SK-N-SH (cell line): ENCODE measurements around the gene UCHL1. TPM values are rescaled to one million over a fixed set of nuclear protein-coding genes. Genes with fewer than 3 reads are reported as not detected.

Source experiments
- CTCF ChIA-PET: fragments of 300-600, 350-600 bp; formaldehyde crosslinking; extraction: SDS; loops from one replicate; lab custom pipeline; 2021; lab: Yijun Ruan, JAX
- POLR2A ChIA-PET: fragments of 350-600 bp; sonication (Branson Sonifier 250); formaldehyde crosslinking; extraction: SDS; loops from one replicate; lab custom pipeline; 2020; ENCODE audit warnings: antibody characterized with exemption, inconsistent platforms; lab: Yijun Ruan, JAX
- DNase-seq: peaks from one replicate; pipeline ENCODE4 v3.0.0; 2012
- H2AFZ ChIP-seq: fragments of 200-600 bp; sonication (generic); 2 replicates; pipeline ENCODE4 v1.8.1; 2016; ENCODE audit warnings: antibody characterized with exemption, mild to moderate bottlenecking, low read depth
- H3F3A ChIP-seq: fragments of 200-600 bp; sonication (generic); replicated peaks from 2 replicates; pipeline ENCODE3; 2016; ENCODE audit warnings: antibody characterized with exemption, mild to moderate bottlenecking; ENCODE audit not compliant: insufficient read depth
- H3K27ac ChIP-seq, 2 experiments: fragments of 200-500 bp in 1 of 2; fragments of 200-600 bp in 1 of 2; sonication (Bioruptor generic) in 1 of 2; sonication (generic), shearing (Covaris generic) in 1 of 2; 2 replicates each; pipeline versions ENCODE4 v1.5.1 to v1.6.1; 2014 to 2016; ENCODE audit warnings: low read depth in 2 of 2, inconsistent platforms in 1 of 2, low read length in 1 of 2, mild to moderate bottlenecking in 1 of 2, mixed read lengths in 1 of 2
- H3K27me3 ChIP-seq: fragments of 200-600 bp; sonication (generic), shearing (Covaris generic); 2 replicates; pipeline ENCODE4 v1.6.1; 2016; ENCODE audit warnings: mixed run types; ENCODE audit not compliant: insufficient read depth
- H3K36me3 ChIP-seq, 2 experiments: fragments of 200-500 bp in 1 of 2; fragments of 200-600 bp in 1 of 2; sonication (Bioruptor generic) in 1 of 2; sonication (generic) in 1 of 2; replicated peaks in 1 of 2; 2 replicates each; pipeline versions ENCODE3 to v1.5.1; 2014 to 2016; ENCODE audit warnings: low read length in 1 of 2, mild to moderate bottlenecking in 1 of 2; ENCODE audit not compliant: insufficient read depth in 2 of 2, control insufficient read depth in 1 of 2
- H3K4me1 ChIP-seq, 2 experiments: fragments of 200-500 bp in 1 of 2; fragments of 200-600 bp in 1 of 2; sonication (Bioruptor generic) in 1 of 2; sonication (generic), shearing (Covaris generic) in 1 of 2; 2 replicates each; pipeline versions ENCODE4 v1.5.1 to v1.6.1; 2014 to 2016; ENCODE audit warnings: low read depth in 1 of 2, low read length in 1 of 2, mixed run types in 1 of 2; ENCODE audit not compliant: insufficient read depth in 2 of 2, control insufficient read depth in 1 of 2
- H3K4me2 ChIP-seq: fragments of 200-600 bp; sonication (generic), shearing (Covaris generic); 2 replicates; pipeline ENCODE4 v1.6.1; 2017; ENCODE audit warnings: mixed run types
- H3K4me3 ChIP-seq, 2 experiments: fragments of 200-500 bp in 1 of 2; fragments of 200-600 bp in 1 of 2; sonication (Bioruptor generic) in 1 of 2; sonication (generic), shearing (Covaris generic) in 1 of 2; 2 replicates each; pipeline versions ENCODE4 v1.5.1 to v1.8.1; 2014 to 2016; ENCODE audit warnings: low read depth in 2 of 2, inconsistent platforms in 1 of 2, low read length in 1 of 2, mild to moderate bottlenecking in 1 of 2, mixed read lengths in 1 of 2, moderate library complexity in 1 of 2
- H3K79me2 ChIP-seq: fragments of 200-600 bp; sonication (generic); 2 replicates; pipeline ENCODE4 v1.8.1; 2017; ENCODE audit warnings: mild to moderate bottlenecking; ENCODE audit not compliant: insufficient read depth
- H3K9ac ChIP-seq: fragments of 200-600 bp; sonication (generic); 2 replicates; pipeline ENCODE4 v1.6.1; 2017; ENCODE audit warnings: mixed run types
- H3K9me2 ChIP-seq: fragments of 200-600 bp; sonication (generic); 2 replicates; pipeline ENCODE4 v1.6.1; 2017; ENCODE audit warnings: mixed run types
- H3K9me3 ChIP-seq: fragments of 200-600 bp; sonication (generic); 2 replicates; pipeline ENCODE4 v1.6.1; 2017; ENCODE audit warnings: mixed run types, mild to moderate bottlenecking, moderate library complexity
- H4K20me1 ChIP-seq: fragments of 200-600 bp; sonication (generic); 2 replicates; pipeline ENCODE4 v1.6.1; 2017; ENCODE audit warnings: mild to moderate bottlenecking, mixed run types; ENCODE audit not compliant: insufficient read depth
- CTCF ChIP-seq: fragments of 200-600 bp; sonication (generic); IDR thresholded peaks from 2 replicates; pipeline ENCODE4 v1.6.1; 2017; ENCODE audit warnings: antibody characterized with exemption, mild to moderate bottlenecking, moderate library complexity
- ELF1 ChIP-seq: IDR thresholded peaks from 2 replicates; pipeline ENCODE4 v1.4.0; 2012
- EZH2phosphoT487 ChIP-seq: fragments of 200-600 bp; sonication (generic); IDR thresholded peaks from 2 replicates; pipeline ENCODE4 v1.6.1; 2017; ENCODE audit warnings: low read depth, mixed run types, mild to moderate bottlenecking, antibody characterized with exemption, moderate library complexity, borderline replicate concordance
- FOXM1 ChIP-seq: IDR thresholded peaks from 2 replicates; pipeline ENCODE4 v1.4.0; 2012; ENCODE audit warnings: low read depth, mild to moderate bottlenecking
- GABPA ChIP-seq: IDR thresholded peaks from 2 replicates; pipeline ENCODE4 v1.4.0; 2012; ENCODE audit warnings: low read depth, mild to moderate bottlenecking
- JUND ChIP-seq: IDR thresholded peaks from 2 replicates; pipeline ENCODE4 v1.4.0; 2012
- MEF2A ChIP-seq: IDR thresholded peaks from 2 replicates; pipeline ENCODE4 v1.4.0; 2012; ENCODE audit warnings: low read depth, borderline replicate concordance
- RCOR1 ChIP-seq: fragments of 150-350 bp; IDR thresholded peaks from 2 replicates; pipeline ENCODE4 v1.6.1; 2017; ENCODE audit warnings: antibody characterized with exemption, low read length
- RFX5 ChIP-seq: IDR thresholded peaks from 2 replicates; pipeline ENCODE4 v1.6.1; 2012; ENCODE audit warnings: mild to moderate bottlenecking, improper control_type of control experiment, low read length
- RXRA ChIP-seq: IDR thresholded peaks from 2 replicates; pipeline ENCODE4 v1.4.0; 2012; ENCODE audit warnings: low read depth, mild to moderate bottlenecking, borderline replicate concordance
- SIN3A ChIP-seq: IDR thresholded peaks from 2 replicates; pipeline ENCODE4 v1.6.1; 2012; ENCODE audit warnings: low read depth, mild to moderate bottlenecking, low read length, moderate library complexity, borderline replicate concordance
- TAF1 ChIP-seq: IDR thresholded peaks from 2 replicates; pipeline ENCODE4 v1.6.1; 2012; ENCODE audit warnings: low read depth, mild to moderate bottlenecking, low read length, moderate library complexity, borderline replicate concordance
- TEAD4 ChIP-seq: IDR thresholded peaks from 2 replicates; pipeline ENCODE4 v1.4.0; 2012; ENCODE audit warnings: mild to moderate bottlenecking, borderline replicate concordance; ENCODE audit not compliant: insufficient read depth
- WGBS: methylation state at CpG from one replicate; pipeline ENCODE4 v1.1.6; 2017; ENCODE audit warnings: low lambda C conversion rate; 5-methylcytosine and 5-hydroxymethylcytosine counted together
- polyA plus RNA-seq, 3 experiments: library from polyadenylated mRNA; depleted of rRNA; stranded (reverse); fragments of >200 nt; gene quantifications; 2 replicates each; pipeline ENCODE4 v1.2.3, GENCODE V29; 2012
- TF ChIP-seq, protein P1 (sequence below): IDR thresholded peaks from 2 replicates; pipeline ENCODE4 v1.4.0; 2012; ENCODE audit warnings: low read depth
- TF ChIP-seq, protein P2 (sequence below): IDR thresholded peaks from 2 replicates; pipeline ENCODE4 v1.4.0; 2012; ENCODE audit warnings: low read depth, borderline replicate concordance
- TF ChIP-seq, protein P3 (sequence below): fragments of 150-350 bp; IDR thresholded peaks from 2 replicates; pipeline ENCODE4 v1.6.1; 2016; ENCODE audit warnings: mild to moderate bottlenecking, low read depth, low read length
- TF ChIP-seq, protein P4 (sequence below): fragments of 150-350 bp; IDR thresholded peaks from 2 replicates; pipeline ENCODE4 v1.6.1; 2017; ENCODE audit warnings: antibody characterized with exemption, low read length, low read depth, borderline replicate concordance
- TF ChIP-seq, protein P5 (sequence below): IDR thresholded peaks from 2 replicates; pipeline ENCODE4 v1.4.0; 2012; ENCODE audit warnings: low read depth, borderline replicate concordance

UCHL1 gene
- polyA plus RNA-seq, 1 of the 3 experiments (the other 2 are of a cell fraction): 1,518 TPM

DNA sequence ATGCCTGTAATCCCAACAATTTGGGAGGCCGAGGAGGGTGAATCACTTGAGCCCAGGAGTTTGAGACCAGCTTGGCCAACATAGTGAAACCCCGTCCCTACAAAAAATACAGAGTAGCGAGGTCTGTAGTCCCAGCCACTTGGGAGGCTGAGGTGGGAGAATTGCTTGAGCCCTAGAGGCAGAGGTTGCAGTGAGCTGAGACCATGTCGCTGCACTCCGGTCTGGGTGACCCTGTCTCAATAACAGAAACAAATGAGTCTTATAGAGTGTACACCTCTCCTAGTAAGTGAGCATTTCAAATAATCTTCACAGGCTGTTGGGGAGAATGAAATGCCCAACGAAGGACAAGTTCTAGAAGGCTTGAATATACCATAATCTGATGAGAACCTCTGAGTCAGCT is 5.5 kb downstream of the UCHL1 start (continued):
- TF ChIP-seq, protein P1, sequence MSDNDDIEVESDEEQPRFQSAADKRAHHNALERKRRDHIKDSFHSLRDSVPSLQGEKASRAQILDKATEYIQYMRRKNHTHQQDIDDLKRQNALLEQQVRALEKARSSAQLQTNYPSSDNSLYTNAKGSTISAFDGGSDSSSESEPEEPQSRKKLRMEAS: no peak
- TF ChIP-seq, protein P2, sequence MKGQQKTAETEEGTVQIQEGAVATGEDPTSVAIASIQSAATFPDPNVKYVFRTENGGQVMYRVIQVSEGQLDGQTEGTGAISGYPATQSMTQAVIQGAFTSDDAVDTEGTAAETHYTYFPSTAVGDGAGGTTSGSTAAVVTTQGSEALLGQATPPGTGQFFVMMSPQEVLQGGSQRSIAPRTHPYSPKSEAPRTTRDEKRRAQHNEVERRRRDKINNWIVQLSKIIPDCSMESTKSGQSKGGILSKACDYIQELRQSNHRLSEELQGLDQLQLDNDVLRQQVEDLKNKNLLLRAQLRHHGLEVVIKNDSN: no peak
- TF ChIP-seq FOXM1 (no peak), ELF1 (no peak)
- TF ChIP-seq, all 33 proteins: peak for 0

DNA sequence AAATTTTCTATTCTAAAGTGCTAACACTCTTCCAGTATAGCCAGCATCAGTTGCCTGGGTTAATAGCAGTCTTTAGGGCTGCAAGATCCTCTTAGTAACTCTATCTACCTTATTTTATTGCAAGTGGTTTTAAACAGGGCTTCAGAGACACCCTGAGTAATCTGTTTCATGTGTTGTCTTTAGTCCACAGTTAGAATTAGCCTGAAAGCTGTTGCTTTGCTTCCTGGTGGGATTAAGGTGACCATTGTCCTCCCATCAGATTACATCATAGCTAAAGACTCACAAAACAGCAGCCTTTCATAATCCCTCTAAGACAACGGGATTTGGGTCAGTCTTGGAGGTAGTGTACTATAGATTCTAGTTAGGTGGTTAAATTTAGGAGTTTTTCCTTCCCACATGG is 7.5 kb downstream of the UCHL1 start:
- Histone ChIP-seq H3K27ac (no peak overlapping the region), H4K20me1 (peaks cover 12% of the 10 kb centered on the region; the same call in 1 of the 2 replicates), H3K36me3 (peaks cover 90 to 95% of the 10 kb centered on the region in 2 experiments), H2AFZ (no peak overlapping the region), H3K27me3 (no peaks in the 10 kb centered on the region), H3F3A (peaks cover 34% of the 10 kb centered on the region), H3K9ac (no peak overlapping the region), H3K9me2 (no peaks in the 10 kb centered on the region), H3K79me2 (peaks cover 17% of the 10 kb centered on the region; the same call in 1 of the 2 replicates), H3K4me1 (peaks cover 3 to 5% of the 10 kb centered on the region in 2 experiments; a peak in 3 of 4 replicates), H3K4me2 (no peak overlapping the region), H3K9me3 (no peaks in the 10 kb centered on the region), H3K4me3 (no peak overlapping the region)
- no peak for TF ChIP-seq RFX5
- no peak for TF ChIP-seq RCOR1
- TF ChIP-seq, protein P3, sequence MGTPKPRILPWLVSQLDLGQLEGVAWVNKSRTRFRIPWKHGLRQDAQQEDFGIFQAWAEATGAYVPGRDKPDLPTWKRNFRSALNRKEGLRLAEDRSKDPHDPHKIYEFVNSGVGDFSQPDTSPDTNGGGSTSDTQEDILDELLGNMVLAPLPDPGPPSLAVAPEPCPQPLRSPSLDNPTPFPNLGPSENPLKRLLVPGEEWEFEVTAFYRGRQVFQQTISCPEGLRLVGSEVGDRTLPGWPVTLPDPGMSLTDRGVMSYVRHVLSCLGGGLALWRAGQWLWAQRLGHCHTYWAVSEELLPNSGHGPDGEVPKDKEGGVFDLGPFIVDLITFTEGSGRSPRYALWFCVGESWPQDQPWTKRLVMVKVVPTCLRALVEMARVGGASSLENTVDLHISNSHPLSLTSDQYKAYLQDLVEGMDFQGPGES: no peak
- no peak for TF ChIP-seq EZH2phosphoT487
- no peak for TF ChIP-seq FOXM1
- no peak for TF ChIP-seq TEAD4
- TF ChIP-seq, protein P4, sequence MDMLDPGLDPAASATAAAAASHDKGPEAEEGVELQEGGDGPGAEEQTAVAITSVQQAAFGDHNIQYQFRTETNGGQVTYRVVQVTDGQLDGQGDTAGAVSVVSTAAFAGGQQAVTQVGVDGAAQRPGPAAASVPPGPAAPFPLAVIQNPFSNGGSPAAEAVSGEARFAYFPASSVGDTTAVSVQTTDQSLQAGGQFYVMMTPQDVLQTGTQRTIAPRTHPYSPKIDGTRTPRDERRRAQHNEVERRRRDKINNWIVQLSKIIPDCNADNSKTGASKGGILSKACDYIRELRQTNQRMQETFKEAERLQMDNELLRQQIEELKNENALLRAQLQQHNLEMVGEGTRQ: no peak
- TF ChIP-seq, protein P2: no peak
- no peak for TF ChIP-seq CTCF
- TF ChIP-seq GABPA: no peak
- TF ChIP-seq MEF2A: no peak
- TF ChIP-seq TAF1: no peak
- no peak for TF ChIP-seq JUND
- no peak for TF ChIP-seq SIN3A
- TF ChIP-seq, protein P5, sequence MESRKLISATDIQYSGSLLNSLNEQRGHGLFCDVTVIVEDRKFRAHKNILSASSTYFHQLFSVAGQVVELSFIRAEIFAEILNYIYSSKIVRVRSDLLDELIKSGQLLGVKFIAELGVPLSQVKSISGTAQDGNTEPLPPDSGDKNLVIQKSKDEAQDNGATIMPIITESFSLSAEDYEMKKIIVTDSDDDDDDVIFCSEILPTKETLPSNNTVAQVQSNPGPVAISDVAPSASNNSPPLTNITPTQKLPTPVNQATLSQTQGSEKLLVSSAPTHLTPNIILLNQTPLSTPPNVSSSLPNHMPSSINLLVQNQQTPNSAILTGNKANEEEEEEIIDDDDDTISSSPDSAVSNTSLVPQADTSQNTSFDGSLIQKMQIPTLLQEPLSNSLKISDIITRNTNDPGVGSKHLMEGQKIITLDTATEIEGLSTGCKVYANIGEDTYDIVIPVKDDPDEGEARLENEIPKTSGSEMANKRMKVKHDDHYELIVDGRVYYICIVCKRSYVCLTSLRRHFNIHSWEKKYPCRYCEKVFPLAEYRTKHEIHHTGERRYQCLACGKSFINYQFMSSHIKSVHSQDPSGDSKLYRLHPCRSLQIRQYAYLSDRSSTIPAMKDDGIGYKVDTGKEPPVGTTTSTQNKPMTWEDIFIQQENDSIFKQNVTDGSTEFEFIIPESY: no peak
- no peak for TF ChIP-seq RXRA
- CTCF ChIA-PET: interaction anchor here (1.6 kb wide), 1 partner anchor 397 kb away, joined by 4 read pairs; no protein-coding TSS in a partner anchor
- 88% methylated on average over 1 of the region's 1 CpG for WGBS
- POLR2A ChIA-PET: interaction anchor here (0.9 kb wide), 1 partner anchor 8 kb away, joined by 4 read pairs; the partner anchor contains the start of gene UCHL1
- DNase-seq: no peak
